ENCODE data around the gene EGLN2. TPM values are rescaled to one million over a fixed set of nuclear protein-coding genes. Genes with fewer than 3 reads are reported as not detected.

The EGLN2 gene
- total RNA-seq (2012; rRNA removed) (50.5 and 54.1 TPM in 2 replicates), polyA plus RNA-seq (2012; rRNA removed) (60.2 and 62.7 TPM in 2 replicates), Bru-seq, nascent RNA (percentile 69 among the genes with signal in this experiment), BruChase-seq, experiment 1, labeled RNA remaining after a 6-hour chase (percentile 67 among the genes with signal in this experiment), BruChase-seq, experiment 2, labeled RNA remaining after a 2-hour chase (percentile 79 among the genes with signal in this experiment)
- polyA plus RNA-seq (2012; cell fraction: cytosol; rRNA removed): 39.4 and 78.4 TPM in 2 replicates
- 64.4 and 149 TPM in 2 replicates for polyA plus RNA-seq (2012; cell fraction: nucleus; rRNA removed; ENCODE audit: low replicate concordance)
- long read RNA-seq, transcript EGLN2-201 (6 exons, 2,102 nt): major isoform, 91 of 197 reads
- long read RNA-seq, transcript EGLN2-207 (5 exons, 2,821 nt): major isoform, 91 of 197 reads
- long read RNA-seq, partial matches to known transcripts: 2 of 197 reads
- long read RNA-seq, other reads (novel, unspliced or antisense): 10 of 197 reads

DNA sequence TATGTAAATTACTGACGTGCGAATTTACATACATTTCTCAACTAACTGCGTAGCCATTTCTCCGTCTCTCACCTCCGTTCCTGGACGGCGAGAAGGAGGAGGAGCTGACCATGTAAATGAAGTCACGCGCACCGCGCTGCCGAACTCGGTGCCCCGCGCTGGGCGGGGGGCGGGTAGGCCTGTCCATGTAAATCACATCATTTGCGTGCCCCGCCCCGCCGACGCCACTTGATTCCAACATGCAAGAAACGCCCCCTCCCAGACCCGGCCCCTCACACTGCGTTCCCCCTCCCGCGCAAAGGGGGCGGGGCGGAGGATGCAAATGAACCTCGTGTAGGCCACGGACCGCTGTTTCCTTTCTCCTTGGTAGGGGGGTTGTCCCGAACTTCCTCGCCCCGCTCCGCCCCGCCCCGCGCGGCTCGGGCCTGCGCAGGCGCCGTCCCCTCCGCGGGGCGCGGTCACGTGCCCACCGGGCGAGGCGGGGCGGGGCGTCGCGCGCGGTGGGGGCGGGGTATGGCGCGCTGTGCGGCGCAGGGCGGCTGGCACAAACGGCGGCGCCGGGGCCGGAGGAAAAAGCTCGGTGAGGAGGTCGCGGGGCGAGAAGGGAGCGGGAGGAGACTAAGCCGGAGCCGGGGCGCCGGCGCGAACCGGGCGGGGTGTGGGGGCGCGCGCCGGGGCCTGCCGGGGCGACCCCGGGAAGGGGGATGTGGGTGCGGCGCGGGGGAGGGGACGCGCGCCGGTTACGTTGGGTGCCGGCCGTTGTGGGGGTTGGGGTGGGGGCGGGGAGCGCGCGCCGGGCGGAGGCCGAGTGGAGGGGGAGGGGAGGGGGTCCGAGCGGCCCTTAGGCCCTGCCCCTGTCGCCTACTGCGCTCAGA, at the start of gene EGLN2:
Gene EGLN2, plus strand, starts transcription at position 509 of the 875 bp plus-strand sequence. CDS start 1,382 bp downstream, outside the sequence.
- ATAC-seq (ENCODE audit: low read depth): peak; percentile 95
- H3K4me1 ChIP-seq (ENCODE audit: control insufficient read depth, insufficient read depth, low read length): peaks cover 30% of the 10 kb centered on the region
- in situ Hi-C loops (cut with MboI; ENCODE audit: low sequenced_read_pairs): no loop called here
- H3K4me2 ChIP-seq (ENCODE audit: low read depth, low read length): peak within 1 kb of the TSS; percentile 85
- peak within 1 kb of the TSS; percentile 27 for H2BK120ac ChIP-seq (ENCODE audit: low read depth, low read length)
- peak within 1 kb of the TSS; percentile 89 for H3K14ac ChIP-seq (replicated peaks; ENCODE audit: low read depth, low read length)
- DNase-seq: peak; percentile 99
- peak within 1 kb of the TSS; percentile 95 for H3K27ac ChIP-seq (ENCODE audit: insufficient read depth, low read length)
- H3K9ac ChIP-seq (ENCODE audit: low read depth, low read length): peak within 1 kb of the TSS; percentile 96
- H3K23ac ChIP-seq (ENCODE audit: low read depth, low read length): peak within 1 kb of the TSS; percentile 72
- H4K8ac ChIP-seq (ENCODE audit: low read depth in 2 of 2, low read length in 2 of 2): peak within 1 kb of the TSS; percentile 67 to 71
- WGBS, 2 experiments (ENCODE audit: extremely low coverage in 2 of 2, insufficient read length in 1 of 2): 0% methylated on average over 17 of the region's 110 CpGs; no CpG with 5 or more reads in 1 of the 2 experiments
- H2BK15ac ChIP-seq (ENCODE audit: low read depth, low read length): peak within 1 kb of the TSS; percentile 30; the same call in 1 of the 3 replicates
- CTCF ChIA-PET: interaction anchor here (0.5 to 1.1 kb wide), 6 partner anchors 8 to 788 kb away, joined by 3 to 4 read pairs (median 3); partner anchors contain the start of genes ACTMAP, B9D2 and SNRPA
- peak within 1 kb of the TSS; percentile 75 for H2AK5ac ChIP-seq (ENCODE audit: low read depth, low read length)
- peak within 1 kb of the TSS; percentile 88 for H2AFZ ChIP-seq (replicated peaks; ENCODE audit: low read length, poor library complexity)
- H3K36me3 ChIP-seq (ENCODE audit: control insufficient read depth, insufficient read depth, low read length): peaks cover 30% of the 10 kb centered on the region
- BruUV-seq (replicated peaks): no TSS peak
- peak within 1 kb of the TSS; percentile 99 for H2AK9ac ChIP-seq (replicated peaks; ENCODE audit: low read depth, low read length, poor library complexity)
- intact Hi-C loops (cut with micrococcal nuclease): loop anchor here (5.0 kb wide), 2 partner anchors 47 to 82 kb away; partner anchors contain the start of genes ACTMAP, COQ8B, ITPKC and SNRPA
- peak within 1 kb of the TSS; percentile 82 for H2BK5ac ChIP-seq (ENCODE audit: low read depth, low read length, poor library complexity, severe bottlenecking)
- dilution Hi-C loops (cut with HindIII; ENCODE audit: low sequenced_read_pairs, unreplicated experiment): no loop called here
- H2BK20ac ChIP-seq (ENCODE audit: low read depth, low read length): no peak within 1 kb of the TSS
- peak within 1 kb of the TSS; percentile 81 for H3K18ac ChIP-seq (ENCODE audit: low read depth, low read length)
- 0 out of 2 replicates have a peak, but pooled peaks have one; percentile 65 for TF ChIP-seq CHD1 (IDR thresholded peaks at IDR 0.05; ENCODE audit: low read depth, low read length)
- no peak for TF ChIP-seq CEBPB (IDR thresholded peaks at IDR 0.05; ENCODE audit: low read depth, low read length)
- no peak for TF ChIP-seq RFX5 (IDR thresholded peaks at IDR 0.05; ENCODE audit: low read depth, low read length)
- peak; percentile 95 for TF ChIP-seq USF2 (IDR thresholded peaks at IDR 0.05; ENCODE audit: low read depth, low read length)
- TF ChIP-seq SMC3 (IDR thresholded peaks at IDR 0.05; ENCODE audit: low read depth, low read length): no peak
- TF ChIP-seq MXI1 (IDR thresholded peaks at IDR 0.05; ENCODE audit: borderline replicate concordance, low read depth, low read length): peak; percentile 76
- peak; percentile 90 for TF ChIP-seq BHLHE40 (IDR thresholded peaks at IDR 0.05; ENCODE audit: low read depth, low read length)
- TF ChIP-seq RCOR1 (IDR thresholded peaks at IDR 0.05; ENCODE audit: insufficient replicate concordance, low read length): no peak
- TF ChIP-seq FOS (IDR thresholded peaks at IDR 0.05; ENCODE audit: low read depth, low read length): 0 out of 2 replicates have a peak, but pooled peaks have one; percentile 9
- peak; percentile 99 for TF ChIP-seq MAZ (IDR thresholded peaks at IDR 0.05; ENCODE audit: borderline replicate concordance, low read depth, low read length)
- peak; percentile 67 for TF ChIP-seq POLR2A (IDR thresholded peaks at IDR 0.05; ENCODE audit: low read depth, low read length)
- H3K27me3 ChIP-seq (ENCODE audit: control insufficient read depth, insufficient read depth, low read length): no peaks in the 10 kb centered on the region
- H4K20me1 ChIP-seq (ENCODE audit: insufficient read depth, low read length): peaks cover 42% of the 10 kb centered on the region
- H3K4ac ChIP-seq (ENCODE audit: low read depth, low read length): peak within 1 kb of the TSS; percentile 63
- peak within 1 kb of the TSS; percentile 78 for H3K56ac ChIP-seq (ENCODE audit: extremely low read depth, insufficient read depth, low read length)
- peaks cover 4 to 51% of the 10 kb centered on the region in 2 experiments; a peak in 3 of 4 replicates for H3K79me1 ChIP-seq (ENCODE audit: low read depth in 1 of 2, low read length in 2 of 2)
- peak within 1 kb of the TSS; percentile 39 for H4K5ac ChIP-seq (ENCODE audit: low read depth, low read length)
- peak within 1 kb of the TSS; percentile 50 for H4K91ac ChIP-seq (ENCODE audit: insufficient read depth, low read depth, low read length)
- peak within 1 kb of the TSS; percentile 96 for H3K4me3 ChIP-seq (ENCODE audit: insufficient read depth, low read depth, low read length)
- no peaks in the 10 kb centered on the region for H3K9me3 ChIP-seq (ENCODE audit: control insufficient read depth, insufficient read depth, low read length)
- peaks cover 27% of the 10 kb centered on the region for H3K9me1 ChIP-seq (ENCODE audit: insufficient read depth, low read length)
- POLR2A ChIA-PET (ENCODE audit: unreplicated experiment): interaction anchor here (0.6 to 1.0 kb wide), 2 partner anchors 21 to 44 kb away, joined by 6 to 8 read pairs; partner anchors contain the start of gene RAB4B
